ENCODE data around the gene HRC. TPM values are rescaled to one million over a fixed set of nuclear protein-coding genes. Genes with fewer than 3 reads are reported as not detected.

The HRC gene
- polyA plus RNA-seq, 3 donors: not detected

- H3K4me1 ChIP-seq (ENCODE audit: control insufficient read depth in 1 of 2, insufficient read depth in 2 of 2, low read length in 2 of 2): peaks cover 35 to 45% of the 10 kb centered on the region in 2 donors
- H3K9ac ChIP-seq (ENCODE audit: insufficient read depth, low read length, poor library complexity, severe bottlenecking): peak within 1 kb of the TSS; percentile 46
- peak; percentile 40 to 64 (median 61) for DNase-seq
- peaks cover 7 to 11% (median 10%) of the 10 kb centered on the region in 3 donors for H3K27me3 Mint-ChIP-seq (ENCODE audit: low read depth in 3 of 3)
- peak within 1 kb of the TSS in 5 of 7 donors; percentile 38 to 65 (median 60) for H3K27ac Mint-ChIP-seq
- H3K9me3 ChIP-seq (replicated peaks in 1 of 2; ENCODE audit: control insufficient read depth in 1 of 2, insufficient read depth in 1 of 2, low read length in 2 of 2): no peaks in the 10 kb centered on the region
- H3K4me2 ChIP-seq (replicated peaks; ENCODE audit: extremely low read depth, low read length, poor library complexity, severe bottlenecking): peak within 1 kb of the TSS; percentile 95
- H3K4me3 ChIP-seq (replicated peaks in 1 of 3; ENCODE audit: low read depth in 2 of 3, low read length in 3 of 3): peak within 1 kb of the TSS; percentile 31 to 80 (median 55)
- peaks cover 3% of the 10 kb centered on the region for H4K20me1 ChIP-seq (ENCODE audit: insufficient read depth, low read length)
- H2AFZ ChIP-seq (ENCODE audit: insufficient read depth, low read depth, low read length, poor library complexity, severe bottlenecking): peak within 1 kb of the TSS; percentile 90
- no peak within 1 kb of the TSS for H3K27ac ChIP-seq (ENCODE audit: low read depth in 1 of 2, low read length in 2 of 2)
- peaks cover 39% of the 10 kb centered on the region for H3K4me1 Mint-ChIP-seq
- H3K79me2 ChIP-seq (ENCODE audit: insufficient read depth, low read length): no peaks in the 10 kb centered on the region
- peaks cover 3 to 8% (median 6%) of the 10 kb centered on the region in 7 donors for H3K9me3 Mint-ChIP-seq
- peak within 1 kb of the TSS; percentile 79 to 82 for H3K4me3 Mint-ChIP-seq
- no peaks in the 10 kb centered on the region for H3K27me3 ChIP-seq (ENCODE audit: control insufficient read depth in 2 of 2, insufficient read depth in 2 of 2, low read length in 2 of 2)
- intact Hi-C loops (cut with micrococcal nuclease): loop anchor here in 1 of 2 donors (5.0 kb wide), 1 partner anchor 33 kb away; no protein-coding TSS in a partner anchor
- under 1% methylated on average over 59 of the region's 66 CpGs for WGBS (ENCODE audit: insufficient coverage)
- H3K36me3 Mint-ChIP-seq: peaks cover 4 to 10% of the 10 kb centered on the region in 2 donors
- H3K36me3 ChIP-seq (replicated peaks in 1 of 2; ENCODE audit: control insufficient read depth in 1 of 2, insufficient read depth in 2 of 2, low read length in 2 of 2): peaks cover 2 to 5% of the 10 kb centered on the region in 2 donors
- peak; percentile 76 for TF ChIP-seq CTCF (IDR thresholded peaks at IDR 0.05)
These were observed 41.2 kb downstream of the HRC start, which contains the start of gene LIN7B for GRCh38 chr19:49113762-49114629. TSS of gene LIN7B (plus strand) at chr19:49114370. CDS start at chr19:49114405, 35 bp downstream.

GRCh38 chr19:49111218-49111998 lies 43.8 kb downstream of the HRC start:
- no peak overlapping the region for H3K9ac ChIP-seq (ENCODE audit: insufficient read depth, low read length, poor library complexity, severe bottlenecking)
- no peak overlapping the region for H3K4me3 ChIP-seq (replicated peaks in 1 of 3; ENCODE audit: low read depth in 2 of 3, low read length in 3 of 3)
- H3K4me2 ChIP-seq (replicated peaks; ENCODE audit: extremely low read depth, low read length, poor library complexity, severe bottlenecking): no peak overlapping the region
- no peak overlapping the region for H2AFZ ChIP-seq (ENCODE audit: insufficient read depth, low read depth, low read length, poor library complexity, severe bottlenecking)
- H3K27me3 ChIP-seq (ENCODE audit: control insufficient read depth in 2 of 2, insufficient read depth in 2 of 2, low read length in 2 of 2): no peaks in the 10 kb centered on the region
- no peaks in the 10 kb centered on the region for H3K9me3 ChIP-seq (replicated peaks in 1 of 2; ENCODE audit: control insufficient read depth in 1 of 2, insufficient read depth in 1 of 2, low read length in 2 of 2)
- no peak overlapping the region for H3K27ac ChIP-seq (ENCODE audit: low read depth in 1 of 2, low read length in 2 of 2)
- peaks cover 0 to 1% (median 0%) of the 10 kb centered on the region in 7 donors for H3K9me3 Mint-ChIP-seq
- peaks cover 5 to 10% (median 10%) of the 10 kb centered on the region in 3 donors for H3K27me3 Mint-ChIP-seq (ENCODE audit: low read depth in 3 of 3)
- peak overlapping the region in 2 of 7 donors; percentile 33 to 72 for H3K27ac Mint-ChIP-seq
- peaks cover 19% of the 10 kb centered on the region for H3K4me1 Mint-ChIP-seq
- H3K36me3 ChIP-seq (replicated peaks in 1 of 2; ENCODE audit: control insufficient read depth in 1 of 2, insufficient read depth in 2 of 2, low read length in 2 of 2): peaks cover 23 to 31% of the 10 kb centered on the region in 2 donors
- WGBS (ENCODE audit: insufficient coverage): no CpG with 5 or more reads among the region's 11 CpGs
- H3K4me1 ChIP-seq (ENCODE audit: control insufficient read depth in 1 of 2, insufficient read depth in 2 of 2, low read length in 2 of 2): peaks cover 20 to 24% of the 10 kb centered on the region in 2 donors
- H4K20me1 ChIP-seq (ENCODE audit: insufficient read depth, low read length): peaks cover 29% of the 10 kb centered on the region
- no peak overlapping the region for H3K4me3 Mint-ChIP-seq
- no peaks in the 10 kb centered on the region for H3K79me2 ChIP-seq (ENCODE audit: insufficient read depth, low read length)
- no peak for TF ChIP-seq CTCF (IDR thresholded peaks at IDR 0.05)
- no peak for DNase-seq
- intact Hi-C loops (cut with micrococcal nuclease): loop anchor here in 1 of 2 donors (5.0 kb wide), 1 partner anchor 36 kb away; no protein-coding TSS in a partner anchor
- H3K36me3 Mint-ChIP-seq: peaks cover 25 to 32% of the 10 kb centered on the region in 2 donors

All from CD14-positive monocyte (primary cell).